GM21717 (cell line): ENCODE measurements around the gene ZSCAN5B.

Experiments
- ATAC-seq: cut with Tn5 transposase; IDR thresholded peaks from one replicate; pipeline ENCODE4 v1.9.1; 2021; ENCODE audit warnings: mild to moderate bottlenecking, moderate library complexity; ENCODE audit not compliant: unreplicated experiment

Gene ZSCAN5B

GRCh38 chr19:56147307-56147706, 50.3 kb downstream of the ZSCAN5B start:
- no peak for ATAC-seq

GRCh38 chr19:56146904-56147303, 50.7 kb downstream of the ZSCAN5B start:
- ATAC-seq = no peak

- no peak for ATAC-seq
These were observed 51.9 kb downstream of the ZSCAN5B start for GRCh38 chr19:56145698-56146097.

GRCh38 chr19:56144831-56145230, 52.8 kb downstream of the ZSCAN5B start:
- ATAC-seq = no peak

GRCh38 chr19:56144376-56144775, 53.2 kb downstream of the ZSCAN5B start:
- ATAC-seq = no peak

- ATAC-seq = no peak
These were observed 54.6 kb downstream of the ZSCAN5B start for GRCh38 chr19:56142897-56143434.

GRCh38 chr19:56142087-56142787, 55.3 kb downstream of the ZSCAN5B start:
- no peak for ATAC-seq

GRCh38 chr19:56141417-56141993, 56.1 kb downstream of the ZSCAN5B start:
- ATAC-seq = no peak

GRCh38 chr19:56140583-56141416, 56.8 kb downstream of the ZSCAN5B start, which contains the start of gene ZNF444:
ZNF444 (plus strand) TSS chr19:56141287; CDS start chr19:56146912, 5,625 bp downstream.
- peak; percentile 84 for ATAC-seq

- peak; percentile 6 for ATAC-seq
These were observed 57.6 kb downstream of the ZSCAN5B start for GRCh38 chr19:56139847-56140582.
